Activated CD8-positive, alpha-beta memory T cell treated with anti-CD3 and anti-CD28 coated beads, Interleukin-2, amount 50 U/mL, for 1 hour (primary cell): ENCODE measurements around the gene CILP.

ENCODE experiments used
- DNase-seq: peaks from one replicate; pipeline ENCODE4 v3.0.0-alpha.2; 2020; ENCODE audit errors: extremely low read depth

The CILP gene

DNA sequence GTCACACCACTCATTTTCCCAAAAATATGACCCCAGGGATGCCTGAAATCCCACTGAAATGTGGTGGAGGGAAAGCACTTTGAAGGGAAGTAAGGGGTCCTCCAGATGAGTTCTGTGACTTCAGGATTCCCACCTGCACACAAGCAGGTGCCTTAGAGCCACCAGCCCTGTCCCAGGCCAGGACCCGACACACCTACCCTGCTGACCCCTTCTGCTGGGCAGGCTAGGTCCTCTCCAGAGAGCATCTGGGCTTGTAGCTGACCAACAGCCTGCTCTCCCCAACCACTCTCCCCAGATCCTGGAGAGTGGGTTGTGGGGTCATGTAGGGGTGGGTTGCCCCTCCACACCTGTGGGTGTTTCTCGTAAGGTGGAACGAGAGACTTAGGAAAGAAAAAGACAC lies 14.9 kb upstream of the CILP start:
- no peak for DNase-seq

DNA sequence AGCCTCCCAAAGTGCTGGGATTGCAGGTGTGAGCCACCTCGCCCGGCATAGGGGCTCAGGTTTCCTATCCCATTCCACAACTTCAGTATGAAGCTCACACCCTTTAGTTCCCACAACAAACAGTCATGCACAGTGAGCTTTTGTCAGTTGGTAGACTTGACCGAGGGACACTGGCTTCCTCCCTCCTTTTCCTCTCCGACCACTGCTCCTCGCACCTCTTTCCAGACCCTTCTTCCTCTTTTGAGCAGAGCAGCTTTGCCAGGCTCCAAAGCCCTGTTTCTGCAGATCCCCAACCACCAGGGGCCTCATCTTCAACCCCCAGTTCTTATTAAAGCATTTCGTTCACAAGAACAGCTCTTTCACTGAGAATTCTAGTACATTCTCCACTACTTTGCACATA lies 12.7 kb upstream of the CILP start:
- no peak for DNase-seq

- DNase-seq: no peak
These were observed 11.6 kb upstream of the CILP start for GRCh38 chr15:65222891-65223290.

- DNase-seq: no peak
These were observed 10.4 kb upstream of the CILP start for GRCh38 chr15:65221697-65222096.

- DNase-seq: no peak
These were observed 7.9 kb upstream of the CILP start for GRCh38 chr15:65219137-65219536.

DNA sequence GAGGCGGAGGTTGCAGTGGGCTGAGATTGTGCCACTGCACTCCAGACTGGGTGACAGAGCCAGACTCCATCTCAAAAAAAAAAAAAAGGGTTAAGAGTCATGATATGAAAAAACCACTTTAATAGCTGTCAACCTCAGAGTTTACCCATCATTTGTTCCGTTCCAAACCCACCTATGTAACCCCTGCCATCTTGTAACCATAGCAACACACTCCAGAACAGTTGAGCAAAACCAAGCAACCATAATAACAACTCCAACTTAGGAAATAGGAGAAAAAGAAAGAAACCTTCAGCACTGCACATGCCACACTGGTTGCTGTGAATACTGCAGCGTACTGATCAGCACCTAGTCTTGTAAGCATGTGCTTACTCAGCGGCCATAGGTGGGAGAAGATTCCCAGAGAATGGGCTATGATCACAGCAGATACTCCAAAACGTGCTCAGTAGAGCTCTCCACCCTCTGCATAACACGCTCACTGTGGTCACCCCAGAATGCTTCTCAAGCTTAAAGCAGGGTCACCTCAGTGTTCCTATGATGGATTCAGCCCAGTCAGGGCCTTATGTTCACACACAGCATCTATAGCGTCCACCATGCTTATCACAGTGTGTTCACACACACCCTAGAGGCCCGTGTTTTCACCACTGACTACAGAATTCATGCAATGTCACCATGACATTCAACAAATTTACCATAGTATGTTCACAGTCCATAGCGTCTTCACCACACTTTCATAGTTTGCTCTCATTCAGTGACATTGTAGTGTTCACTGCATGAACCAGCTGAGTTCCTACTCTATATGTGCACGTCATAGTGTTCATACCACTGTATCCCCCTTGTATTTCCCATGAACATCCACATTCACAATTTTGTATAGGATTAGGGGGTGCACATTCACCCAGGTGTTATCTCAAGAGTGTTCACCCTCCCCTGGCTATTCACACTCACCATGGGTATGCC lies 6.5 kb upstream of the CILP start:
- no peak for DNase-seq

- DNase-seq: no peak
These were observed 4.2 kb upstream of the CILP start for GRCh38 chr15:65215496-65215895.

DNA sequence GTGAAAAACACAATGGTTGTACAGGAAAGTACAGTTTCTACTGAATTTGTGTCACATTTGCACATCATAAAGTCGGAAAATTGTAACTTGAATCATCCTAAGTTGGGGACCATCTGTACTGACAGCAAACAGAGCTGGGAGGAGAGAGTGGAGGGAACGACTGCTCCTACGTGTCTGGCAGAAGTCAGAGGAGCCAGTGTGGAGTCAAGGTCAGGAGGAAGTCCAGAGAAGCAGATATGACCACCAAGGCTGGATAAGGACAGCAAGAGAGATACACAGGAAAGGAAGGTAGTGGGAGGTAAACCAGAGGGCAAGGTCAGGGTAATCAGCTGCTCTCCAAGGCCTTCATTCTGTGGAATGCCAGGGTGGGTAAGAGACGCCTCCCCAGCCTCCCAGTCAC lies 2.7 kb upstream of the CILP start:
- no peak for DNase-seq

GRCh38 chr15:65213241-65213640 lies 2.0 kb upstream of the CILP start:
- no peak for DNase-seq

DNA sequence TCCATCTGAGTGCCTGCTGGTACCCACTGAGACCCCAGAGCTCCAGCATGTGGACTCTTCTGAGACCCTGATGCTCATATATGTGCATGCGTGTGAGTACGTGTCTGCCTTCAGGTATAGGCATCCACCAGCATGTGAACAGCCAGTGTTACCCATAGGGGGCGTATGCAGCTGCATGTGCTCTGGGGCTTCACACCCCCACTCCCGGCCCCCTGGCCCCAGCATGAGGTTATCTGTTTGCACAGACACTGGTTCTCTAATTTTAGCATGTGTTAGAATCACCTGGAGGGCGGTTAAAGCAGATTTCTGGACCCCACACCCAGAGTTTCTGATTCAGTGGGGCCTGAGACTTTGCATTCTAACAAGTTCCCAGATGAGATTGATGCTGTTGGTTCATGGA lies 824 bp upstream of the CILP start:
- no peak for DNase-seq

GRCh38 chr15:65211482-65211982 lies 259 bp upstream of the CILP start:
- no peak for DNase-seq

DNA sequence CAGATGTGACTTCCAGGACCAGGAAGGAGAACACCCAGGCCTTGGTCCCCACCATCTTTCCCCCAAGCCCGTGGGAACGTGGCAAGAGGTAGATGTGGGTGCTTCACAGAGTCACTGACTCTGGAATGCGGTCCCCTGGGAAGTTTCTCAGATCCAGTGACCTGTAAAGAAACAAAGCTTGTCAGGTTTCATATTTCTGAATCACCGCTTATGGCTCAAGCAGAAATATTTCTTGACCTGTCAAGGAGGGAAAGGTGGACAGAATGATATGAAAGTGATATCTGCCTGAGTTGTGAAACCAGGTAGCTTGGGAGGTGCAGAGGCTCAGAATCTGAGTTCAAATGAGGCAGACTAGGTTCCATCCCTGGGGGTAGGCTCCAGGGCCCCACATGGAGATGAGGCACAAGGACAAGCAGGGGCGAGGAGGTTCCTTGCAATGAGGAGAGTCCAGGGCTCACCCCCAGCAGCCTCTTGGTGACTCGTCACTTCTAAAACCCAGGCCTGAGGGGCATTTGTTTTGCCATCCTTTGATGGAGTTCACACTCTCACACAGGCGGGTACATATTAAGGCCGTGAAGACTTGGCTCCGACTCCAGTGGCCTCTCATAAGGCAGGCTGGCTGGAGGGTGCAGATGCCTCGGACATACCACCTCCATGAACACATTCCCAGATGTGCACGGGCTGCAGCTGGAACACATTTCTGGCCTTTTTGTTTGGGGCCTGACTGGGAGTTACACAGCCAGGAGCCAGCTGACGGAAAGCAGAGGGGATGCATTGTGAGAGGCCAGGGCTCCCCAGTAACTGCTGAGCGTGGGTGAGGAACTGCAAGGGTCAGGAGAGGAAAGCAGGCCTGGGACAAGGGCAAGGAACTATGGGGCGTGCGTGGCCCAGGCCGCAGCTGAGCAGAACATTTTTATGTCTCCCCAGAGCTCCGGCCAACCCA lies 1.3 kb downstream of the CILP start:
- DNase-seq: no peak

DNA sequence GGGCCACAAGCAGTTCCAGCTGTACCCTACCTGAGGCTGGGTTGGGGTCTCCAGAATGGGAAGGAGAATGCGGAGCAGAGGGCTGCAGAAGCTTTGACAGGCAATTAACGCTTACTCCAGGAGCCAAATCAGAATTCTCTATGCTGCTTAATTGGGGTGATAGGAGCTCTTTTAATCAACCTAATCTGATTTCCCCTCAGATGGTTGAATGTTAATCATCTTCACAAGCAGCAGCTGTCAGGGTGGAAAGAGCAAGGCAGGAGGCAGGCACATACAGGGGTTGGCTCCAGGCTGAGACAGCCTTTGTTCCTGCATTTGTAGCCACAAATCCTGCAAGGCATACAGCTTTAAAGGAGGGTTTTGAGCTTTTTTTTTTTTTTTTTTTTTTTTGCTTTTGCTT lies 2.6 kb downstream of the CILP start:
- DNase-seq: no peak

DNA sequence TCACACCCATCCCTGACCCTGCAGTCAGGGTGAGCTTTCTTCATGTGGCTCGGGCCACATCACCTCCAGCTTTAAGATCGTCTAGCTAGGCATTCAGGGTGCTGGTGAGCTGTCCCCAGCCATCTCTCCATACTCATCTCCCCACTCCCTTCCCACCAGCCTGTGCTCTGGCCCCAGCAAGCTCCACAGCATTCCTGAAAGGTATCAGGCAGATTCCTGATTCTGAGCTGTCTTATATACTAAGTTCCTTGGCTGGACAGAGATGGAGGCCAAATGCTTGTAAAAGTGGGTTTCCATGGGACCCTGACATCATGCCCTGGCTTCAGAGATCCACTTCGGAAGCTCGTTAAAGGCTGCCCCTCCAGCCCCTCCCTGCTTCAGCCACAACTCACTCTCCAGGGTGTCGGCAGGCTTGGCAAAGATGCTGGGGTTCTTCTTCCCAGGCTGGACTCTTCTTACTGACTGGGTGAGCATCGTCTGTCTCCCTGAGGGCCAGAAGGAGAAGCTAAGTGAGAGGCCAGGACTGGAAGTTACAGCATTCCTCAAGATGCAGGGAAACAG lies 3.9 kb downstream of the CILP start:
- no peak for DNase-seq

- no peak for DNase-seq
These were observed 4.5 kb downstream of the CILP start for GRCh38 chr15:65206750-65207149.

GRCh38 chr15:65204931-65205660 lies 6.2 kb downstream of the CILP start:
- DNase-seq: no peak

GRCh38 chr15:65204236-65204930 lies 6.9 kb downstream of the CILP start:
- no peak for DNase-seq

GRCh38 chr15:65201918-65202317 lies 9.4 kb downstream of the CILP start:
- no peak for DNase-seq

- no peak for DNase-seq
These were observed 12.7 kb downstream of the CILP start for GRCh38 chr15:65198571-65198970.

DNA sequence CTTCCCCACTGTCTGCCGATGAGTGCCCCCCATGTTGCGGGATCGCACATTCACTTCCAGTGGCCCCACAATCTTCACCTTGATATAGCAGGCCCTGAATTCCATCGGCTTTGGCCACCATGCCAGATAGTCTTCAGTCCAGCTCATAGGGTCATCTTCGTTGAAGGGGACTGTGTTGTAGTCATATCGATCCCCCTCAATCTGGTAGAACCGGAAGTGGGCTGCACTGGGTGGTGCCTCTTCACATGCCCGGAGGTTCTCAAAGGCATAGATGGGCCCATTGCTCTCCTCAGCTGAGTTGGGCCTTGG lies 14.0 kb downstream of the CILP start:
- DNase-seq: no peak
